Nephron (organoid): ENCODE data around the gene RGL4.
"Not testable (repeated sequence)": the region's sequence is repeated elsewhere in the genome, so short reads cannot be mapped to it uniquely, and the experiment has no call there.

Experiments
- H3K27ac Mint-ChIP-seq, 3 experiments: 2 replicates each; pipeline ENCODE4 v1.8.0; 2020; ENCODE audit warnings: mixed read lengths in 3 of 3, mild to moderate bottlenecking in 2 of 3, moderate library complexity in 1 of 3
- H3K27me3 Mint-ChIP-seq: 2 replicates; pipeline ENCODE4 v1.8.0; 2021; ENCODE audit warnings: low read depth, mild to moderate bottlenecking, moderate library complexity, mixed read lengths
- H3K36me3 Mint-ChIP-seq: 2 replicates; pipeline ENCODE4 v1.8.0; 2020; ENCODE audit warnings: low read depth, mixed read lengths
- H3K4me1 Mint-ChIP-seq: 2 replicates; pipeline ENCODE4 v1.8.0; 2020; ENCODE audit warnings: mixed read lengths
- H3K4me3 Mint-ChIP-seq, 3 experiments: 2 replicates each; pipeline ENCODE4 v1.8.0; 2020; ENCODE audit warnings: mild to moderate bottlenecking in 3 of 3, mixed read lengths in 3 of 3, moderate library complexity in 2 of 3
- H3K9me3 Mint-ChIP-seq: 2 replicates; pipeline ENCODE4 v1.8.0; 2020; ENCODE audit warnings: mixed read lengths
- TF ChIP-seq, protein P1 (sequence below), 3 experiments: fragments of 200-600 bp; sonication (generic); IDR thresholded peaks; one replicate each; pipeline ENCODE4 v1.5.0; 2021; ENCODE audit warnings: antibody characterized with exemption in 3 of 3; ENCODE audit not compliant: unreplicated experiment in 3 of 3

The RGL4 gene

DNA sequence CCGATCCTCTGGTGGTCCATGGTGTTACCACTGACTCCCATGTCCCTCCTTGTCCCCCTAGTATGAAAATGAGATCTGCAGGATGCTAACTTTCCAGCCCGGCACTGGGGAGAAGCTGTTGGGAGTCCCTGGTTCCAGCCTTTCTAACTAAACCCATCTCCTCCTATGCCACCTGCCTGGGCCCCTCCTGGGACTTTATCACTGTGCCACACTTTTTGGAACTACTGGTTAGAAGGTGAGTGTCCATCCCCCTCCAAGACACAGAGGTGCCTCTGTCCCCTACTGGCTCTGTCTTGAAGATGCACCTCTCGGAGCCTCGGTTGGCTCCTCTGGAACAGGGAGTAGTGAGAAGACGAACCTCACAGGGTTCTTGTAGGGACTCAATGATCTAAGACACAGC, at the start of gene RGL4:
RGL4 (plus strand) TSS at position 301 of the 400 bp plus-strand sequence. CDS start 1,018 bp downstream, outside the sequence.
- Mint-ChIP-seq H3K27me3 (no peaks in the 10 kb centered on the region), H3K4me1 (peaks cover 20% of the 10 kb centered on the region), H3K27ac (no peak within 1 kb of the TSS), H3K9me3 (no peaks in the 10 kb centered on the region), H3K36me3 (peaks cover 36% of the 10 kb centered on the region), H3K4me3 (no peak within 1 kb of the TSS)
- TF ChIP-seq, protein P1, sequence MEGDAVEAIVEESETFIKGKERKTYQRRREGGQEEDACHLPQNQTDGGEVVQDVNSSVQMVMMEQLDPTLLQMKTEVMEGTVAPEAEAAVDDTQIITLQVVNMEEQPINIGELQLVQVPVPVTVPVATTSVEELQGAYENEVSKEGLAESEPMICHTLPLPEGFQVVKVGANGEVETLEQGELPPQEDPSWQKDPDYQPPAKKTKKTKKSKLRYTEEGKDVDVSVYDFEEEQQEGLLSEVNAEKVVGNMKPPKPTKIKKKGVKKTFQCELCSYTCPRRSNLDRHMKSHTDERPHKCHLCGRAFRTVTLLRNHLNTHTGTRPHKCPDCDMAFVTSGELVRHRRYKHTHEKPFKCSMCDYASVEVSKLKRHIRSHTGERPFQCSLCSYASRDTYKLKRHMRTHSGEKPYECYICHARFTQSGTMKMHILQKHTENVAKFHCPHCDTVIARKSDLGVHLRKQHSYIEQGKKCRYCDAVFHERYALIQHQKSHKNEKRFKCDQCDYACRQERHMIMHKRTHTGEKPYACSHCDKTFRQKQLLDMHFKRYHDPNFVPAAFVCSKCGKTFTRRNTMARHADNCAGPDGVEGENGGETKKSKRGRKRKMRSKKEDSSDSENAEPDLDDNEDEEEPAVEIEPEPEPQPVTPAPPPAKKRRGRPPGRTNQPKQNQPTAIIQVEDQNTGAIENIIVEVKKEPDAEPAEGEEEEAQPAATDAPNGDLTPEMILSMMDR (IDR thresholded peaks at IDR 0.05; ENCODE audit: unreplicated experiment in 3 of 3), result no peak

- not testable (repeated sequence) for H3K27me3 Mint-ChIP-seq, H3K36me3 Mint-ChIP-seq, H3K4me3 Mint-ChIP-seq, H3K9me3 Mint-ChIP-seq, H3K4me1 Mint-ChIP-seq, H3K27ac Mint-ChIP-seq
Measured at GRCh38 chr22:23646526-23646925, 44.3 kb upstream of the RGL4 start.

DNA sequence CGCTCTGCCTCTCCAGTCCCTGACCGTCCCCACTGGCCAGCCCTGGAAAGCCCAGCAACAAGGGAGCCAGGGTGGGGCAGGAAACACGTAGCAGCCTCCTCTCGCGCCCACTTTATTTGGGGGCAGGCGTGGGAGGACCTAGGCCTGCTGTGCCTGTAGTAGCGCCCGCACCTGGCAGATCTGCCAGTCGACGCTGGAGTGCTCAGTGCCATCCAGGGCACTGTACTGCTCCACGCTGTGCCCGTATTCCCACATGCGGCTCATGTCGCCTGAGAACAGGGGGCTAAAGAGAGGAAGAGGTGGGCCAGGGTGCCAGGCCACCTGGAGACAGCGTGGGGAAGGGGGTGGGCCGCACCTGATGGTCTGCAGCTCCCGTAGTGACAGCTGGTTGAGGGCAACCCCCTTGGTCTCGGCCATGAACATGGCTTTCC, 41.7 kb upstream of the RGL4 start:
- Mint-ChIP-seq H3K27me3 (no peaks in the 10 kb centered on the region), H3K4me3 (no peak overlapping the region), H3K9me3 (no peaks in the 10 kb centered on the region), H3K27ac (no peak overlapping the region), H3K36me3 (peaks cover 6% of the 10 kb centered on the region), H3K4me1 (no peaks in the 10 kb centered on the region)
- TF ChIP-seq, protein P1 (IDR thresholded peaks at IDR 0.05; ENCODE audit: unreplicated experiment in 3 of 3), result no peak

DNA sequence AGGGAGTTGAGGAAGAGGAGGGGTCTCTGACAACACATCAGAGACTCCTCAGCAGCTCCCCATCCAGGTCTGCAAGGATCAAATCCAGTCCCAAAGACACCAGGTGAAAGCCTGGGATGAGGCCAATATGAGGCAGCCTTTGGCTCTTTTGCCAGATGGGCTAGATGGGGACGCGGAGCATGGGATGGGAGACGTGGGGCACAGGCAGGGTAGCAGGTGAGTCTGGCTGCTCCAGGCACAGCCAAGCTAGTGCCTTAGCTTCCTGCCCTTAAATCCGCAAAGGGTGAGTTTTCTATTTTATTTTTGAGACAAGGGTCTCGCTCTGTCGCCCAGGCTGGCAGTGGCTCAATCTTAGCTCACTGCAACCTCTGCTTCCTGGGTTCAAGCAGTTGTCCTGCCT, 39.1 kb upstream of the RGL4 start:
- Mint-ChIP-seq H3K9me3 (no peaks in the 10 kb centered on the region), H3K27ac (no peak overlapping the region), H3K27me3 (no peaks in the 10 kb centered on the region), H3K36me3 (peaks cover 12% of the 10 kb centered on the region), H3K4me3 (no peak overlapping the region), H3K4me1 (no peaks in the 10 kb centered on the region)
- TF ChIP-seq, protein P1 (IDR thresholded peaks at IDR 0.05; ENCODE audit: unreplicated experiment in 3 of 3), result no peak

- Mint-ChIP-seq H3K4me1 (no peaks in the 10 kb centered on the region), H3K27me3 (no peaks in the 10 kb centered on the region), H3K4me3 (no peak overlapping the region)
Measured at GRCh38 chr22:23652286-23652685, 38.5 kb upstream of the RGL4 start.

GRCh38 chr22:23652711-23653110, 38.1 kb upstream of the RGL4 start:
- TF ChIP-seq, protein P1 (IDR thresholded peaks at IDR 0.05; ENCODE audit: unreplicated experiment in 3 of 3), result no peak
- Mint-ChIP-seq H3K27ac (no peak overlapping the region), H3K36me3 (peaks cover 16% of the 10 kb centered on the region), H3K4me1 (no peaks in the 10 kb centered on the region), H3K27me3 (no peaks in the 10 kb centered on the region), H3K4me3 (no peak overlapping the region), H3K9me3 (no peaks in the 10 kb centered on the region)

More at GRCh38 chr22:23652286-23652685, 38.5 kb upstream of the RGL4 start:
- Mint-ChIP-seq H3K36me3 (peaks cover 12% of the 10 kb centered on the region), H3K9me3 (no peaks in the 10 kb centered on the region), H3K27ac (no peak overlapping the region)
- TF ChIP-seq, protein P1 (IDR thresholded peaks at IDR 0.05; ENCODE audit: unreplicated experiment in 3 of 3), result no peak
